Right cardiac atrium (tissue), 5 donors: ENCODE measurements around the gene DST. TPM values are rescaled to one million over a fixed set of nuclear protein-coding genes. Genes with fewer than 3 reads are reported as not detected.

ENCODE experiments used
- ATAC-seq, 2 donors: fragments of 200-7000 bp; cut with Tn5 transposase; one replicate each; pipeline versions ENCODE4 v1.8.0 to v1.9.1; 2020; ENCODE audit warnings: moderate library complexity in 2 of 2, mild to moderate bottlenecking in 1 of 2
- DNase-seq, 3 donors: peaks; one replicate each; pipeline ENCODE4 v3.0.0-alpha.2; 2020
- H3K27ac ChIP-seq: one replicate; pipeline ENCODE4 v1.5.1; 2013; ENCODE audit warnings: mild to moderate bottlenecking, low read length, control low read depth, moderate library complexity
- H3K27me3 ChIP-seq: one replicate; pipeline ENCODE4 v1.6.1; 2013; ENCODE audit not compliant: control insufficient read depth, insufficient read depth
- H3K4me1 ChIP-seq: one replicate; pipeline ENCODE4 v1.6.1; 2013; ENCODE audit warnings: low read length; ENCODE audit not compliant: control insufficient read depth, insufficient read depth
- H3K4me3 ChIP-seq: one replicate; pipeline ENCODE4 v1.5.1; 2013; ENCODE audit warnings: low read length, control low read depth
- H3K9me3 ChIP-seq: one replicate; pipeline ENCODE4 v1.6.1; 2013; ENCODE audit warnings: low read length; ENCODE audit not compliant: control insufficient read depth
- WGBS: extraction: QIAGEN DNeasy Blood & Tissue Kit; methylation state at CpG from one replicate; pipeline ENCODE4 v1.1.7; 2013; 5-methylcytosine and 5-hydroxymethylcytosine counted together
- intact Hi-C, 4 donors: fragments of 100-400 bp; cut with DNase I; formaldehyde crosslinking; loops; one replicate each; pipeline versions ENCODE4 v1.11.0 to v1.14.0; 2022 to 2023
- polyA plus RNA-seq: library from polyadenylated mRNA; stranded (reverse); fragments of 200-250 nt; gene quantifications from one replicate; pipeline ENCODE4 v1.2.3, GENCODE V29; 2013
- total RNA-seq, 4 donors: library from RNA; stranded (reverse); fragmentation: NEBNext Ultra II Directional; extraction: Animal tissue kit (Norgen Biotek cat#: 25700); gene quantifications; one replicate each; pipeline ENCODE4 v1.2.1, GENCODE V29; 2021
- donor health status: healthy with polysubstance abuse.
- donor health status: DM: no; HTN: yes; CAD: no.
- donor health status: DM: no; HTN: no; CAD: no.
- donor health status: DM: no; HTN: yes; CAD: no; lungs with severe emphysema.
- donor health status: DM: yes; HTN: yes; CAD: no.

The DST gene
- total and polyA plus RNA-seq, 5 donors, result 148 to 308 (median 204) TPM

DNA sequence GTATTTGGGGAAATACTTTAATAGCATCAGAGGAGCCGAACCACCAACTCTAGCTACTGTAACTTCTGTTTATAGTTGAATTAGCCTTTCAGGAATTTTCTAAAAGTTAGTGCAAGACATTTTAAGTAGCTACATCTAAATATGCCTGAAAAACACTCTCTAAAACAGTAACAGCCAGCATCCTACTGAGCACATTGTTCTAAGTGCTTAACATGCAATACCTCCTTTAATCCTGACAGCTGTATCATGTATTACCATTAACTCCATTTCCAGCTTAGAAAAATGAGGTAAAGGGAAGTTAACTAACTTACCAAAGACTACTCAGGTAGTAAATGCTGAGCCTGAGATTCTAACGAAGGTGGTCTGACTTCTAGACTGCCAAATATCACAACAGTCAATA, 120.7 kb downstream of the DST start:
- intact Hi-C loops, result no loop called here
- no peak for DNase-seq
- no peak for ATAC-seq
- Histone ChIP-seq H3K4me1 (peaks cover 2% of the 10 kb centered on the region), H3K27me3 (no peaks in the 10 kb centered on the region), H3K27ac (no peak overlapping the region), H3K4me3 (no peak overlapping the region), H3K9me3 (no peaks in the 10 kb centered on the region)
- WGBS, result 67% methylated on average over 2 of the region's 2 CpGs

DNA sequence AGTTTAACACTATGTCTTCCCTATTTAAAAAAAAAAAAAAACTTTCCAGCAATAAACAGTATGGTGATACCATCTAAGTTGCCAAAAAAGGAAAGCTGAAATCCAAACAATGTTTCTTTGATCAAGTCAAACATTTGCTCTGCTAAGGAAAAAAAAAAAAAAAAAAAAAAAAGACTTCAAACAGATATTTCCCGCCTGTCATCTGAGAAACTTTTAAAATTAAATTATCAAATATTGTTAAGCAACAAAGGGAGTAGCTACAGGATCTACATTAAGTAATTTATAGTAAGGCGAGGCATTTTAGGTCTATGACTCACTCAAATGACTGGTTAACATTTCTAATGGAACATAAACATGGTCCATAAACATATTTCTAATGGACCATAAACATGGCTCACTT, 121.2 kb downstream of the DST start:
- no peak for DNase-seq
- ATAC-seq, result no peak
- Histone ChIP-seq H3K27ac (no peak overlapping the region), H3K4me3 (no peak overlapping the region), H3K9me3 (no peaks in the 10 kb centered on the region), H3K4me1 (peaks cover 2% of the 10 kb centered on the region), H3K27me3 (no peaks in the 10 kb centered on the region)
- 96% methylated on average over 2 of the region's 2 CpGs for WGBS
- intact Hi-C loops, result no loop called here

DNA sequence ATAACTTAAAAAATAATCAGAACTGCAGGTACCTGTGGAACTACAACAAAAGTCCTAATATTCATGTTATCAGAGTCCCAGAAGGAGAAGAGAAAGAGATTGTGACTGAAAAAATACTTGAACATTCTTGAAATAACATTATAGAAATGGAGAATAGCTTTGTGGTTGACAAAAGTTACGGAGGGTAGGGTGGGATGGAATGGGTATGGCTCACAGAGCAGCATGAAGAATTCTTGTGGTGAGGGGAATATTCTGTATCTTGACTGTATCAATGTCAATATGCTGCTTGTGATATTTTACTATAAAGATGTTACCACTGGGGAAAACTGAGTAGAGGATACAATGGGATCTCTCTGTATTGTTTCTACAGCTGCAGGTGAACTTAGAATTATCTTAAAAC, 122.5 kb downstream of the DST start:
- Histone ChIP-seq H3K9me3 (no peaks in the 10 kb centered on the region), H3K27me3 (no peaks in the 10 kb centered on the region), H3K27ac (no peak overlapping the region), H3K4me1 (no peaks in the 10 kb centered on the region), H3K4me3 (no peak overlapping the region)
- DNase-seq (no peak), ATAC-seq (no peak)
- 100% methylated on average over 1 of the region's 1 CpG for WGBS
- intact Hi-C loops, result no loop called here

DNA sequence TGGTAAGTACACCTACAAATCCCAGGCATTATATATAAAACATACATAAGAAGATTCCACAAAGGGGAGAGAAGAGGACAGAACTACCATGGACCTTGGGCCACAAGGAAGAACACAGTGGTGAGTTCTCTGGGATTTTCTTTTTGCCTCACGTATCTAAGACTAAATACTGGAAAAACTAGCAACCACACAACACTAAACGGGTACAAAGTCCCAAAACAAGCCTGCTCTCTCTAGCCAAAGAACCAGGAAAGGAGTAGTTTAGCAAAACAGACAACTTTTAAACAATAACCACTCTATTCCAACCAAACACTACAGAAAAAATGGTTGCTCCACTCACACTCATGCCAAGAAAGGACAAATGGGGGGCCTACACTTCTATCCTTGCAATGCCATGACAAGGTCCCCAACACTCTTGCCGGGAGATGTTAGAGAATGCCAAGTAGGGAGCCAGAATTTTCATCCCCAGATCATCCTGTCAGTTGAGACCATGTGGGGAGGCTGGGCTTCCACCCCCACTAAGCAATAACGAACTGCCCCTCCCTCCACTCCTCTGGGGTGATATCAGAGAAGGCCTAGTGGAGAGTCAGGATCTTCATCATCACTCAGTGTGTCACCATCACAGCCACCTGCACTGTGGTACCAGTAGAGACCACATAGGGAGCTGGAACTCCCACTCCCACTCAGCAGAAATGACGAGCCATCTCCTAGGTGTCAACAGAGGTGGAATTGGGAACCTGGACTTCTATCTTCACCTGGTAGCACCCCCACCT, 123.5 kb downstream of the DST start:
- Histone ChIP-seq H3K4me3 (no peak overlapping the region), H3K4me1 (no peaks in the 10 kb centered on the region), H3K27ac (no peak overlapping the region), H3K9me3 (no peaks in the 10 kb centered on the region), H3K27me3 (no peaks in the 10 kb centered on the region)
- intact Hi-C loops, result no loop called here
- ATAC-seq (no peak), DNase-seq (no peak)
- WGBS, result 71% methylated on average over 5 of the region's 5 CpGs

DNA sequence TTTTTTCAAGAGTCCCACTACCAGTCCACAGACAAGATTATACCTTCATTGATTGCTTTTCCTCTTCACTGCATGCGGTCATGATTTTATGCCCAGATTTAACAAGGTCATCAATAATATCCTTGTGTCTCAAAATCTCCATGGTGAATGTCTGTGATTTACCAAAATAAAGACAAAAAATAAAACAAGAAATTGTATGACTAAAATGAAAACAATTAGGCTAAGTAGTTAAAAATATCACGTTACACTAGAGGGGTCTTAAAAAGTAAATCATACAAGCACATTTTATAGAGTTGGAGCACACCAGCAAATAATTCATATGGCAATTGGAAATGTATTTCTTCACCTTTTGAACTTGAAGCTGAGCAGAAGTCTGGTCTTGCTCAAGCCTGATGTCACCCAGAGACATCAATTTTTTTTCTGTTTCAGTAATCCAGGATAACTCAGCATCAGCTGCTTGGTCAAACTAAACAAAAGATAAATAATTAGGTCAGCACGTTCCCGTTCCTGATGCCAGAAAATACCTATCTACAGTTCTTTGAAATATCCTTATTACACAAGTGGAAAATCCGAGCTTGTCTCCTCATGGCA, 125.4 kb downstream of the DST start:
- intact Hi-C loops, result no loop called here
- Histone ChIP-seq H3K27ac (no peak overlapping the region), H3K4me3 (no peak overlapping the region), H3K9me3 (no peaks in the 10 kb centered on the region), H3K4me1 (peaks cover 2% of the 10 kb centered on the region), H3K27me3 (no peaks in the 10 kb centered on the region)
- 57% methylated on average over 5 of the region's 5 CpGs for WGBS
- no peak for DNase-seq
- ATAC-seq, result no peak

DNA sequence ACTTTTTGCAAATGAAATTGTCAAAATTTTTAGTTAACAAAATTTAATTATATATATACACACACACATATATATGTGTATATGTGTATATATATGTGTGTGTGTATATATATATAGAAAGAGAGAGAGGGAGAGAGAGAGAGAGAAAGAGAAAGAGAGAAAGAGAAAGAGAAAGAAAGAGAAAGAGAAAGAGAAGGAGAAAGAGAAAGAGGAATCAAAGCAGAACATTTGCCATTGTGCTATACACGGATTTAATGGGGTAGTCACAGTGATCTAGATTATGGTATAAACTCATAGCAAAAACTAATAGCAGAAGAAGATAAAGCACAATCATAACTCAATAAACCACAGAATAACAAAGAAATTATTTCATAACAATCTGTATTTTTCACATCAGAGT, 126.7 kb downstream of the DST start:
- ATAC-seq, result no peak
- Histone ChIP-seq H3K27me3 (no peaks in the 10 kb centered on the region), H3K4me1 (peaks cover 4% of the 10 kb centered on the region), H3K9me3 (no peaks in the 10 kb centered on the region), H3K4me3 (no peak overlapping the region), H3K27ac (no peak overlapping the region)
- intact Hi-C loops, result no loop called here
- 86% methylated on average over 1 of the region's 1 CpG for WGBS
- DNase-seq, result no peak

DNA sequence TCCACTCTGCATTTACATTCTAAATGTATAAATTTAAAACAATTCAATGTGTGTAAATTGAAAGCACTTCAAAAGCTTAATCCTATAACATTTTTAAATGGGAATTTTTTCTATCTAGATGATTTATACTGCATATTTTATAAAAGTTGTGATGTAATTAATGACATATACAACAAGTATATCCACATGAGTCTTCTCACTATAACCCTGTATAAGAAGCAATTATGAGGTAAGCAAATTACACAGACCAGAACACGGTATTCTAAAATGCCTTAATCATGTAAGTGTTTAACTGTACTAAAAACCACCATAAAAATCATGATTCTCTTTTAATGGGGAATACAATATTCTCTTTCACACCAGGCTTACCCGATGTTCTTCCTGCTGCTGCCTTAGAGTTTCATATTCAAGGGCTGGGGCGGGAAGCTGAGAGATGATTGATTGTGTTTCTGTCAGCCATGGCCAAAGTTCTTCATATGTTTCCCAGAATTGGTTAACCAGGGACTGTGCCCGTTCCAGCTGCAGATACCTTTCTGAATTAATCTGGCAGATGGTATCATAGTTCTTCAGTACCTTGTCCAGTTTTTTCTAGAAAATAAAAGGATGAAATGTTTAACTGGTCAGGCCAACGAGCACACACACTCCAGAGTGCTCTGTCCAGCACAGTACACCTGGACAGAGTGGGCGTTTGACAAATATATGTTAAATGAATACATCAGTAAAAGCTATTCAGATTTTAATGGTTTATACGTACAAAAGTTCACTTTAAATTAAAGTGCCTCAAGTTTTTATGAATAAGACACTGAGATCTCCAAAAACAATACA, 127.4 kb downstream of the DST start:
- 85% methylated on average over 7 of the region's 7 CpGs for WGBS
- DNase-seq, result no peak

DNA sequence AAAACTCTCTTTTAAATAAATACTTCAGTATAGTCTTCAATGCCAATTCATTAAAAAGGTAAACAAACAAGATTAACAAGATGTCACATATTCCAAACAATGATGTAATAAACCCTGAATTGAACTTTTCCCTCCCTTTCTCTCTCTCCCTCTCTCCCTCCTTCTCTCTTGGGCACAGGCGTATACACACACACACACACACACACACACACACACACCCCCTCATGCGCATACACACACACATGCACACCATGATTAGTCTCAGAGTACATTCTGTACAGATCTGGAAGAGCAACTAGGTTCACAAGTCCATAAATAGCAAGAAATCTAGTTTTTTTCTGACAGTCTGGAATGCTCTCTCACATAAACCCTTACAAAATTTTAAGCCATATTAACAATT, 128.3 kb downstream of the DST start:
- intact Hi-C loops, result no loop called here
- 21% methylated on average over 2 of the region's 2 CpGs for WGBS
- Histone ChIP-seq H3K27me3 (no peaks in the 10 kb centered on the region), H3K4me1 (peaks cover 4% of the 10 kb centered on the region), H3K4me3 (no peak overlapping the region), H3K9me3 (no peaks in the 10 kb centered on the region), H3K27ac (no peak overlapping the region)
- ATAC-seq (peak; percentile 64 to 67), DNase-seq (no peak)

More for the DNA sequence above, 127.4 kb downstream of the DST start:
- intact Hi-C loops, result no loop called here
- ATAC-seq, result no peak
- Histone ChIP-seq H3K4me3 (no peak overlapping the region), H3K4me1 (peaks cover 4% of the 10 kb centered on the region), H3K27ac (no peak overlapping the region), H3K9me3 (no peaks in the 10 kb centered on the region), H3K27me3 (no peaks in the 10 kb centered on the region)

DNA sequence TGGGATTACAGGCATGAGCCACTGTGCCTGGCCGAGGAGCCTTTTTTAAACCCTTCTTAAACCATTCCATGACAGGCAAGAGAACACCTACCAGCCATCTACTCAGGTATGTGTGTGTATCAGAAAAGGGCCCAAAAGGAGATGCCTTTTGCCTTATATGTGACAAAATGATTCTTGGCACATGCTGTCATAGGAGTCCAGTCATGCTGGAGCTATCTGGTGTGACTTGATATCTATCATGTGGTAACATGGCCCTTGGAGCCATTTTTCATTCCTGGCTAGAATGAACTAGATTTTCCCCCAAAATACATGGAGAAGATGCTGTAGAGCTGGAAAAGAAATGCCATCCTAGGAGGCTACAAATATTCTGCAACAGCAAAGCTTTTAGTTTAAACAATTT, 129.1 kb downstream of the DST start:
- Histone ChIP-seq H3K4me1 (peaks cover 7% of the 10 kb centered on the region), H3K27ac (peak overlapping the region; percentile 17), H3K9me3 (no peaks in the 10 kb centered on the region), H3K27me3 (no peaks in the 10 kb centered on the region), H3K4me3 (no peak overlapping the region)
- intact Hi-C loops, result no loop called here
- DNase-seq (no peak), ATAC-seq (no peak)
- WGBS, result 97% methylated on average over 1 of the region's 1 CpG

DNA sequence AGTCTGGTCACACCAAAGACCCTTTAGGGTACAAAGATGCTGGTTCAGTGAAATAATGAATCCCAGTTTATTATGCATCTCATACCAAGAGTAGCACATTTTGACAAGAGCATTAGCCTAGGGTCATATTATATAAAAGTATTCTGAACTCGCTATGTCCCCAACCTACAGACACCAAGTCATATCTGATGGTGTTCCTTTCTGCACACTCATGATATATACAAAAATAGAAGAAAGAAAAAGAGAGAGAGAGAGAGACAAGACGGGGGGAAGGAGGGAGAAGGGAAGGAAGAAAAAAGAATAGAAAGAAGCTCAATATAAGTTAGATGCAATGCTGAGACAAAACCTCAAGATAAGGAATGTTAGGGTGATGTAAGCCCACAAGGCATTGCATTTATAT, 131.1 kb downstream of the DST start:
- Histone ChIP-seq H3K27ac (no peak overlapping the region), H3K4me3 (no peak overlapping the region), H3K4me1 (peaks cover 11% of the 10 kb centered on the region), H3K9me3 (no peaks in the 10 kb centered on the region), H3K27me3 (no peaks in the 10 kb centered on the region)
- DNase-seq (no peak), ATAC-seq (no peak)
- WGBS, result 54% methylated on average over 2 of the region's 2 CpGs
- intact Hi-C loops, result no loop called here

DNA sequence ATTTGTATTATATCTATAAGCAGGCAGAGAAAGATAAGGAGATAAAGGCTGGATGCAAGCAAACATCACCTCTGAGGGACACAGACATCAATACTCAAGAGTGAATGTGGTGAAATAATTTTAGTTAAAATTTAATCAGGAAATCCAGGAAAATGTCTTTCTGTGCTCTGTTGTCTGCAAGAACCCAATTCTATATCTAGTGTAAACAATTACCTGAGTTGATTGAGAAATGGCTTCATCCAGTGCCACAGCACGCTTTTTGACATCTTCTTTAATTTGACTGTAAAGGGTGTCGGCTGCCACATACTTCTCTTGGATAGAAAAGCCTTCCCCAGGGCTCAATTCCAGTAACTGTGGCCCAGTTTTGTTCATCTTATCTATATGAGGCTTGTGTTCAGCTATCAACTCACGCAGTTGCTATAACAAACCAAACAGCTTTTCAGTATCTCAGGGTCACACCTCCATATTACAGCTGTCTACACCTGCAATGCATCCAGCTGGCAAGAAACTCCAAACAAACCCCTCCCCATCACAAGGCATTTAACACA, 131.6 kb downstream of the DST start:
- no peak overlapping the region for H3K27ac ChIP-seq
- H3K27me3 ChIP-seq, result no peaks in the 10 kb centered on the region
- WGBS, result 40% methylated on average over 3 of the region's 3 CpGs
- H3K4me3 ChIP-seq, result no peak overlapping the region
- ATAC-seq, result peak; percentile 88 to 89
- H3K4me1 ChIP-seq, result peaks cover 13% of the 10 kb centered on the region
- no peaks in the 10 kb centered on the region for H3K9me3 ChIP-seq
- DNase-seq, result peak in 2 of 3 donors; percentile 31 to 57
- intact Hi-C loops, result no loop called here
